Fibroblast of lung (primary cell): ENCODE data around the gene LAMB3.

Experiments
- CTCF ChIP-seq, 2 donors: IDR thresholded peaks in 1 of 2; conservative IDR thresholded peaks in 1 of 2; 1 replicate in 1 of 2; 2 replicates in 1 of 2; pipeline ENCODE4 v1.5.1; 2011 to 2012; ENCODE audit warnings: low read length in 2 of 2, control low read depth in 1 of 2, inconsistent platforms in 1 of 2, low read depth in 1 of 2, mild to moderate bottlenecking in 1 of 2
- EZH2 ChIP-seq: IDR thresholded peaks from 2 replicates; pipeline ENCODE4 v1.5.1; 2012; ENCODE audit warnings: low read length, control low read depth, mild to moderate bottlenecking; ENCODE audit errors: missing control alignments

GRCh38 chr1:209607102-209607794, 45.0 kb downstream of the LAMB3 start:
- TF ChIP-seq CTCF (conservative IDR thresholded peaks at IDR 0.05 in 1 of 2, IDR thresholded peaks at IDR 0.05 in 1 of 2; ENCODE audit: low read depth in 1 of 2, low read length in 2 of 2) = no peak
- TF ChIP-seq EZH2 = no peak
